ENCODE data around the gene CPEB3. TPM values are rescaled to one million over a fixed set of nuclear protein-coding genes. Genes with fewer than 3 reads are reported as not detected.

The CPEB3 gene
- total and polyA plus RNA-seq, 11 donors, result 1.5 to 17.2 (median 9.9) TPM

GRCh38 chr10:92087750-92088395 is 203.0 kb downstream of the CPEB3 start:
- ATAC-seq (peak; percentile 93 to 94 (median 94)), DNase-seq (peak in 4 of 5 donors; percentile 57 to 71 (median 66))
- Histone ChIP-seq H3K27ac (peak overlapping the region in 6 of 12 donors; percentile 19 to 49 (median 36)), H3K27me3 (no peaks in the 10 kb centered on the region), H3K4me1 (peaks cover 0 to 38% (median 12%) of the 10 kb centered on the region in 12 donors), H3K4me3 (no peak overlapping the region), H3K9me3 (no peaks in the 10 kb centered on the region), H3K36me3 (no peaks in the 10 kb centered on the region)
- intact Hi-C loops (cut with DNase I), result loop anchor here (1.0 to 10.0 kb wide), 11 partner anchors 153 to 349 kb away; partner anchors contain the start of genes CPEB3 (in 9 of the 10) and MARCHF5 (in 9 of the 10)
- 6 to 11% (median 9%) methylated on average over 7 of the region's 7 CpGs for WGBS, 4 donors
- TF ChIP-seq CTCF (IDR thresholded peaks at IDR 0.05), result peak; percentile 58 to 87 (median 76)
- TF ChIP-seq POLR2A (IDR thresholded peaks at IDR 0.05), result no peak

GRCh38 chr10:92082583-92083280 is 208.1 kb downstream of the CPEB3 start:
- no peaks in the 10 kb centered on the region for H3K27me3 ChIP-seq
- TF ChIP-seq CTCF (IDR thresholded peaks at IDR 0.05) (no peak), POLR2A (IDR thresholded peaks at IDR 0.05) (no peak)
- H3K4me1 ChIP-seq, result peaks cover 0 to 33% (median 14%) of the 10 kb centered on the region in 12 donors
- peaks cover 0 to 39% (median 26%) of the 10 kb centered on the region in 9 donors for H3K36me3 ChIP-seq
- ATAC-seq, result no peak
- no peak overlapping the region for H3K4me3 ChIP-seq
- H3K9me3 ChIP-seq, result no peaks in the 10 kb centered on the region
- no peak for DNase-seq
- no peak overlapping the region for H3K27ac ChIP-seq
- intact Hi-C loops (cut with DNase I), result loop anchor here in 2 of 10 donors (5.0 to 10.0 kb wide), 2 partner anchors 155 to 162 kb away; no protein-coding TSS in a partner anchor

GRCh38 chr10:92081641-92082040 is 209.2 kb downstream of the CPEB3 start:
- DNase-seq (no peak), ATAC-seq (no peak)
- Histone ChIP-seq H3K9me3 (no peaks in the 10 kb centered on the region), H3K4me1 (peaks cover 0 to 27% (median 12%) of the 10 kb centered on the region in 12 donors), H3K27ac (no peak overlapping the region), H3K36me3 (peaks cover 0 to 47% (median 26%) of the 10 kb centered on the region in 9 donors), H3K4me3 (no peak overlapping the region), H3K27me3 (no peaks in the 10 kb centered on the region)
- intact Hi-C loops (cut with DNase I), result loop anchor here in 2 of 10 donors (5.0 to 10.0 kb wide), 2 partner anchors 156 to 163 kb away; no protein-coding TSS in a partner anchor
- TF ChIP-seq CTCF (IDR thresholded peaks at IDR 0.05) (no peak), POLR2A (IDR thresholded peaks at IDR 0.05) (no peak)

GRCh38 chr10:92080244-92080643 is 210.6 kb downstream of the CPEB3 start:
- peaks cover 0 to 21% (median 12%) of the 10 kb centered on the region in 12 donors for H3K4me1 ChIP-seq
- H3K4me3 ChIP-seq, result no peak overlapping the region
- TF ChIP-seq POLR2A (IDR thresholded peaks at IDR 0.05) (no peak), CTCF (IDR thresholded peaks at IDR 0.05) (no peak)
- H3K27me3 ChIP-seq, result no peaks in the 10 kb centered on the region
- H3K36me3 ChIP-seq, result peaks cover 0 to 58% (median 26%) of the 10 kb centered on the region in 9 donors
- no peak for ATAC-seq
- intact Hi-C loops (cut with DNase I), result loop anchor here in 2 of 10 donors (5.0 to 10.0 kb wide), 2 partner anchors 157 to 165 kb away; no protein-coding TSS in a partner anchor
- WGBS, 4 donors, result 95 to 98% (median 97%) methylated on average over 3 of the region's 3 CpGs
- no peak overlapping the region for H3K27ac ChIP-seq
- H3K9me3 ChIP-seq, result no peaks in the 10 kb centered on the region
- DNase-seq, result no peak

All from heart left ventricle (tissue), 16 donors.